Mesendoderm (in vitro differentiated cells): ENCODE results near the gene BARX2.

Experiments
- DNase-seq: peaks from one replicate; pipeline ENCODE4 v3.0.0; 2013
- H2AK5ac ChIP-seq: 2 replicates; pipeline ENCODE4 v1.6.1; 2013; ENCODE audit warnings: low read length, inconsistent platforms
- H2BK120ac ChIP-seq: 2 replicates; pipeline ENCODE4 v1.6.1; 2013; ENCODE audit warnings: low read depth, mild to moderate bottlenecking, low read length, moderate library complexity, mixed read lengths
- H2BK15ac ChIP-seq: replicated peaks from 2 replicates; pipeline ENCODE4 v1.6.1; 2013; ENCODE audit warnings: low read depth, mild to moderate bottlenecking, moderate library complexity
- H2BK5ac ChIP-seq: 2 replicates; pipeline ENCODE4 v1.6.1; 2013; ENCODE audit warnings: low read length, inconsistent platforms
- H3K18ac ChIP-seq: 2 replicates; pipeline ENCODE4 v1.6.1; 2013; ENCODE audit warnings: mild to moderate bottlenecking, low read length, mixed read lengths
- H3K23ac ChIP-seq: one replicate; pipeline ENCODE4 v1.6.1; 2013; ENCODE audit warnings: low read length
- H3K27ac ChIP-seq: 2 replicates; pipeline ENCODE4 v1.5.1; 2013; ENCODE audit warnings: low read depth, mild to moderate bottlenecking, inconsistent platforms, low read length, moderate library complexity
- H3K27me3 ChIP-seq: 2 replicates; pipeline ENCODE4 v1.6.1; 2013; ENCODE audit warnings: low read length, control low read depth, mild to moderate bottlenecking, inconsistent platforms; ENCODE audit not compliant: insufficient read depth, poor library complexity
- H3K36me3 ChIP-seq: 2 replicates; pipeline ENCODE4 v1.6.1; 2013; ENCODE audit warnings: low read length, inconsistent platforms; ENCODE audit not compliant: control insufficient read depth, insufficient read depth
- H3K4ac ChIP-seq: one replicate; pipeline ENCODE4 v1.6.1; 2013; ENCODE audit warnings: low read depth, mild to moderate bottlenecking, low read length, moderate library complexity
- H3K4me1 ChIP-seq: 2 replicates; pipeline ENCODE4 v1.6.1; 2013; ENCODE audit warnings: low read depth, low read length, inconsistent platforms; ENCODE audit not compliant: control insufficient read depth
- H3K4me2 ChIP-seq: 2 replicates; pipeline ENCODE4 v1.6.1; 2013; ENCODE audit warnings: low read length
- H3K4me3 ChIP-seq: 2 replicates; pipeline ENCODE4 v1.5.1; 2013; ENCODE audit warnings: mild to moderate bottlenecking, low read length
- H3K56ac ChIP-seq: one replicate; pipeline ENCODE4 v1.6.1; 2013; ENCODE audit warnings: low read length
- H3K79me1 ChIP-seq: 2 replicates; pipeline ENCODE4 v1.6.1; 2013; ENCODE audit warnings: low read length, inconsistent platforms
- H3K79me2 ChIP-seq: 2 replicates; pipeline ENCODE4 v1.6.1; 2013; ENCODE audit warnings: mild to moderate bottlenecking, low read length; ENCODE audit not compliant: control insufficient read depth, insufficient read depth
- H3K9ac ChIP-seq: 2 replicates; pipeline ENCODE4 v1.6.1; 2013; ENCODE audit warnings: low read length, inconsistent platforms
- H4K5ac ChIP-seq: one replicate; pipeline ENCODE4 v1.6.1; 2013; ENCODE audit warnings: low read length
- H4K8ac ChIP-seq: one replicate; pipeline ENCODE4 v1.6.1; 2013; ENCODE audit warnings: low read depth, mild to moderate bottlenecking, control low read depth, low read length, moderate library complexity
- WGBS: extraction: QIAGEN DNeasy Blood & Tissue Kit; methylation state at CpG from one replicate; pipeline ENCODE4 v1.1.7; 2013; ENCODE audit warnings: low lambda C conversion rate, missing lambda C conversion rate; ENCODE audit not compliant: insufficient coverage; ENCODE audit errors: extremely low coverage; 5-methylcytosine and 5-hydroxymethylcytosine counted together

The BARX2 gene

DNA sequence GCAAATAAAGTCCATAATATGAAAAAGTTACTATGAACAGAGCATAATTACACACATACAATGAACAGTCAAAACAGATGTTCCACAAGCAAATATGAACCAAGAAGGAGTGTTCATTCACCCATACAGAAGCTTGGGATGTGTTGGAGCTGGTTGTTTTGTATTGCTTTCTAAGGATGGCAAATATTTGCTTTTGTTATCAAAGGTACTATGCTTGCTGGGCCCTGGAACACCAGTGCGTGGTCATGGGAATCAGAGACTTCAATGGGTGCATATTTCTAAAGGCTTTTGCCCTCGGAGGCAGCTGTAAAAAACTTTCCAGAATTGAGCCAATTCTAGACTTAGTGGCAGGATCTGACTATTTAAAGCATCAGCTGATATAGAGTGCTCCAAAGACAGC, 85.1 kb downstream of the BARX2 start:
- Histone ChIP-seq H3K4me2 (no peak overlapping the region), H3K79me2 (no peaks in the 10 kb centered on the region), H3K27ac (no peak overlapping the region), H3K4ac (no peak overlapping the region), H3K18ac (no peak overlapping the region), H2AK5ac (no peak overlapping the region), H3K36me3 (no peaks in the 10 kb centered on the region), H4K5ac (no peak overlapping the region), H2BK120ac (no peak overlapping the region), H3K56ac (no peak overlapping the region), H3K27me3 (no peaks in the 10 kb centered on the region), H3K23ac (no peak overlapping the region), H2BK15ac (no peak overlapping the region), H4K8ac (no peak overlapping the region), H3K9ac (no peak overlapping the region), H3K4me1 (no peaks in the 10 kb centered on the region), H3K79me1 (no peaks in the 10 kb centered on the region), H2BK5ac (no peak overlapping the region), H3K4me3 (no peak overlapping the region)
- no CpG with 5 or more reads among the region's 2 CpGs for WGBS
- no peak for DNase-seq

DNA sequence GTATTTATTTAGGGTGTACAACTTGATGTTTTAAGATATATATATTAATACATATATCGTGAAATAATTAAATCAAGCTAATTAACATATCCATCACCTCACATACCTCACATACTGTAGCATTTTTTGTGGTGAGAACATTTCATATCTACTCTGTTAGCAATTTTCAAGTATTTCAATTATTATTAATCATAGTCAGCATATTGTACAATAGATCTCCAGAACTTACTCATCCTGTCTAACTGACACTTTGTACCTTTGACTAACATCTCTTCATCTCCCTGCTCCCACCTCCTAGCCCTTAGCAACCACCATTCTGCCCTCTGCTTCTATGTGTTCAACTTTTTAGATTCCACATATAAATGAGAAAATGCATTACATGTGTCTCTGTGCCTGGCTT, 108.4 kb downstream of the BARX2 start:
- no peak overlapping the region for H3K4me2 ChIP-seq
- H3K23ac ChIP-seq, result no peak overlapping the region
- no peak overlapping the region for H3K4ac ChIP-seq
- H2BK120ac ChIP-seq, result no peak overlapping the region
- WGBS, result no CpG with 5 or more reads among the region's 1 CpG
- no peaks in the 10 kb centered on the region for H3K79me2 ChIP-seq
- H2BK15ac ChIP-seq, result no peak overlapping the region
- H3K18ac ChIP-seq, result no peak overlapping the region
- no peaks in the 10 kb centered on the region for H3K36me3 ChIP-seq
- H3K9ac ChIP-seq, result no peak overlapping the region
- no peak overlapping the region for H4K5ac ChIP-seq
- DNase-seq, result no peak
- no peak overlapping the region for H3K27ac ChIP-seq
- H3K79me1 ChIP-seq, result no peaks in the 10 kb centered on the region
- no peak overlapping the region for H2AK5ac ChIP-seq
- no peaks in the 10 kb centered on the region for H3K27me3 ChIP-seq
- no peak overlapping the region for H3K56ac ChIP-seq
- no peaks in the 10 kb centered on the region for H3K4me1 ChIP-seq
- no peak overlapping the region for H2BK5ac ChIP-seq
- no peak overlapping the region for H3K4me3 ChIP-seq
- H4K8ac ChIP-seq, result no peak overlapping the region

DNA sequence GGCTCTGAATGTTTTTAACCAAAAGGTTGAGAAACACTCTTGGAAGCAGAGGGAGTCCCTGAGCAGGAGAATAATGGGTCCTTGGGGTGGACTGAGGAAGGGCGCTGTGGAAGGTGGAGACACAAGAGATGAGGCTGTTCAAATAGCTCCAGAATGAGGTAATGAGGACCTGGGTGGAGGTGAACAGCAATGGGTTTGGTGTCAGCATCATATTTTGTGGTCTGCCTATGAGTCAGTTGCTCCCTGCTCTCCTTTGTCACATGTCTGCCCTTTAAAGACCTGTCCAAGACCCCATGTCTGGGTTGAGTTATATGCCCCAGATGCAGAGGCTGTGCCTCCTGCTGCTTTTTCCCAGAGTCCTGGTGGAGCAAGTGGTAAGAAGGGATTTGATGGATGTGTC, 113.6 kb downstream of the BARX2 start:
- no peaks in the 10 kb centered on the region for H3K36me3 ChIP-seq
- no peak overlapping the region for H2BK15ac ChIP-seq
- no peak overlapping the region for H4K5ac ChIP-seq
- no peak overlapping the region for H3K56ac ChIP-seq
- H2AK5ac ChIP-seq, result no peak overlapping the region
- no peak overlapping the region for H2BK120ac ChIP-seq
- H3K9ac ChIP-seq, result no peak overlapping the region
- H3K23ac ChIP-seq, result no peak overlapping the region
- H4K8ac ChIP-seq, result no peak overlapping the region
- no CpG with 5 or more reads among the region's 1 CpG for WGBS
- no peak overlapping the region for H3K18ac ChIP-seq
- H3K4me3 ChIP-seq, result no peak overlapping the region
- no peak overlapping the region for H3K4me2 ChIP-seq
- H3K27me3 ChIP-seq, result no peaks in the 10 kb centered on the region
- H2BK5ac ChIP-seq, result no peak overlapping the region
- H3K79me1 ChIP-seq, result no peaks in the 10 kb centered on the region
- DNase-seq, result no peak
- H3K4me1 ChIP-seq, result no peaks in the 10 kb centered on the region
- no peak overlapping the region for H3K27ac ChIP-seq
- H3K79me2 ChIP-seq, result no peaks in the 10 kb centered on the region
- H3K4ac ChIP-seq, result no peak overlapping the region

DNA sequence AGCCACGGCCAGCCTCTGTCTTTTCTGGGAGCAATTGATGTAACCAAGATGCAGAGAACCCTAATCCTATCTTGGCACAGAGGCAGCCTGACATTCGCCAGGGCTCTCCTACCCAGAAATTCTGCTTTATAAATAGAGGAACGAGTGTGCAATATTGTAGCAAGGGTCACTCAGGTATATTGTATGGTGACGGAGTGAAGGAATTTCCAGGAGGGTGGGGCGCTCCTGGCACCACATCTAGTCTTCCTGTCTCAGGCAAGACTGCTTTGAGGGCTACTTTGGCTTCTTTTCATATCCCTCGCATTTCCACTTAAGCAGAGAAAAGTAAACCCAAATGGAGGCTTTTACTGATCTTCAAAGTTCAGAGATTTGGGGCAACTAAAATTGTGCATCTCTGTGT, 114.4 kb downstream of the BARX2 start:
- Histone ChIP-seq H3K79me2 (no peaks in the 10 kb centered on the region), H2BK15ac (no peak overlapping the region), H3K4me1 (no peaks in the 10 kb centered on the region), H3K18ac (no peak overlapping the region), H4K5ac (no peak overlapping the region), H3K4me2 (no peak overlapping the region), H3K9ac (no peak overlapping the region), H3K56ac (no peak overlapping the region), H3K27ac (no peak overlapping the region), H2AK5ac (no peak overlapping the region), H3K23ac (no peak overlapping the region), H3K36me3 (no peaks in the 10 kb centered on the region), H4K8ac (no peak overlapping the region), H3K27me3 (no peaks in the 10 kb centered on the region), H2BK120ac (no peak overlapping the region), H3K79me1 (no peaks in the 10 kb centered on the region), H3K4me3 (no peak overlapping the region), H2BK5ac (no peak overlapping the region), H3K4ac (no peak overlapping the region)
- WGBS, result no CpG with 5 or more reads among the region's 6 CpGs
- no peak for DNase-seq

DNA sequence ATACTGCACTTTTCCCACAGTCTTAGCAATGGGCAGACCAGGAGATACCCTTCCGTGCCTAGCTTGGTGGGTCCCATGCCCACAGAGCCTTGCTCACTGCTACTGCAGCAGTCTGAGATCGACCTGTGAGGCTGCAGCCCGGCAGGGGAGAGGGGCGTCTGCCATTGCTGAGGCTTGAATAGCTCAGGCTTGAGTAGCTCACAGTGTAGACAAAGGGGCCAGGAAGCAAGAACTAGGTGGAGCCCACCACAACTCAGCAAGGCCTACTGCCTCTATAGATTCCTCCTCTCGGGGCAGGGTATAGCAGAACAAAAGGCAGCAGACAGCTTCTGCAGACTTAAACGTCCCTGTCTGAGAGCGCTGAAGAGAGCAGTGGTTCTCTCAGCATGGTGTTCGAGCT, 118.1 kb downstream of the BARX2 start:
- Histone ChIP-seq H3K23ac (no peak overlapping the region), H3K56ac (no peak overlapping the region), H3K9ac (no peak overlapping the region), H3K79me1 (no peaks in the 10 kb centered on the region), H3K4ac (no peak overlapping the region), H3K4me2 (no peak overlapping the region), H3K79me2 (no peaks in the 10 kb centered on the region), H3K27ac (no peak overlapping the region), H2BK120ac (no peak overlapping the region), H2BK15ac (no peak overlapping the region), H3K4me1 (no peaks in the 10 kb centered on the region), H3K27me3 (no peaks in the 10 kb centered on the region), H3K36me3 (no peaks in the 10 kb centered on the region), H2BK5ac (no peak overlapping the region), H4K5ac (no peak overlapping the region), H2AK5ac (no peak overlapping the region), H3K18ac (no peak overlapping the region), H4K8ac (no peak overlapping the region), H3K4me3 (no peak overlapping the region)
- DNase-seq, result no peak
- WGBS, result no CpG with 5 or more reads among the region's 8 CpGs
